ENCODE data around the gene CPXCR1.
"Not testable (repeated sequence)": the region's sequence is repeated elsewhere in the genome, so short reads cannot be mapped to it uniquely, and the experiment has no call there.

The CPXCR1 gene

GRCh38 chrX:88746925-88747324 is at the start of gene CPXCR1:
CPXCR1 (plus strand) TSS chrX:88747225; CDS start chrX:88753415, 6,190 bp downstream.
- DNase-seq (ENCODE audit: low read depth, low spot score) = no peak

GRCh38 chrX:88735835-88736234 is 11.2 kb upstream of the CPXCR1 start:
- DNase-seq (ENCODE audit: low read depth, low spot score) = no peak

DNA sequence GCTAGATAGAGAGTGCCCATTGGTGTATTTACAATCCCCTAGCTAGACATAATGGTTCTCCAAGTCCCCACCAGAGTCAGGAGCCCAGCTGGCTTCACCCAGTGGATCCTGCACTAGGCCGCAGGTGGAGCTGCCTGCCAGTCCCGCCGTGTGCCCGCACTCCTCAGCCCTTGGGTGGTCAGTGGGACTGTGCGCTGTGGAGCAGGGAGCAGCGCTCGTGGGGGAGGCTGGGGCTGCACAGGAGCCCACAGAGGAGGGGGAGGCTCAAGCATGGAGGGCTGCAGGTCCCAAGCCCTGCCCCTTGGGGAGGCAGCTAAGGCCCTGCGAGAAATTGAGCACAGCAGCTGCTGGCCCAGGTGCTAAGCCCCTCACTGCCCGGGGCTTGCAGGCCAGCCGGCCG is 810 bp upstream of the CPXCR1 start:
- DNase-seq (ENCODE audit: low read depth, low spot score) = not testable (repeated sequence)

- not testable (repeated sequence) for DNase-seq (ENCODE audit: low read depth, low spot score)
Measured at GRCh38 chrX:88752339-88752738, 5.3 kb downstream of the CPXCR1 start.

DNA sequence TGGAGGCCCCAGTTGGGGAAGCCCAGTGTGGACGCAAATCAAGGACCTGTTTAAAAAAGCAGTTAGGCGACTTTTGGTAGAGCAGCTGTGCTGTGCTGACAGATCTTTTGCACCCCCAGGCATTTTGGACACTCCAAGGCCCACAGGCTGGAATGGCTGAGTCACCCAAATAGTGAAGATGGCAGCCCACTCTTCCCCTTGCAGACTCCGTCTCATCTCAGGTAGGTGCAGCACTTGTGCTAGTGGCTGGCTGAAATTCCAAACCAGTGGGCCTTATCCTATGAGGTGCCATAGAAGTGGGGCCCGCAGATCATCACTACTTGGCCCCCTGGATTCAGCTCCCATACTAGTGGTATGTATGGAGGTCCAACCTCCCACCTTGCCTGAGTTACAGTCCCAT is 42.8 kb downstream of the CPXCR1 start:
- no peak for DNase-seq (ENCODE audit: low read depth, low spot score)
